GM18511 (cell line): ENCODE data around the gene PARD3B.

Source experiments
- ATAC-seq: cut with Tn5 transposase; IDR thresholded peaks from one replicate; pipeline ENCODE4 v1.9.1; 2021; ENCODE audit warnings: mild to moderate bottlenecking, moderate library complexity; ENCODE audit not compliant: unreplicated experiment

PARD3B gene

DNA sequence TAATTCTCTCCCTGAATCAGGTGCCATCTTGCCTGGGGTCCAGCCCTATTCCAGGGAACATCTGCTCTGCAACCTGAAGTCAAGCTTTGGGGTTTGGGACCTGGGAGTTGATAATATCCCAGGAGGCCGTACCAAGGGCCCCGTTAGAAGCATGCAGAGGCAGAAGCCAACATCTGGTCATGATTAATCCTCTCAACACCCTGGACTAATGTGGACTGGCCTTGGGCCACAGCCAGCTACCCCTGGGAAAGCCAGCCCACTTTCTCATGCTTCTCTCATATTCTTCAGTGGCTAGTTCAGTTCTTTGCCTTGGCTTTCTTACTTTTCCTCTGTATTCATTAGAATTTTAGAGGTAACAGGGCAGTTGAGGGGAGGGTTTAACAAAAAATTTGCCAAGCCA is 621.5 kb downstream of the PARD3B start:
- ATAC-seq = no peak

DNA sequence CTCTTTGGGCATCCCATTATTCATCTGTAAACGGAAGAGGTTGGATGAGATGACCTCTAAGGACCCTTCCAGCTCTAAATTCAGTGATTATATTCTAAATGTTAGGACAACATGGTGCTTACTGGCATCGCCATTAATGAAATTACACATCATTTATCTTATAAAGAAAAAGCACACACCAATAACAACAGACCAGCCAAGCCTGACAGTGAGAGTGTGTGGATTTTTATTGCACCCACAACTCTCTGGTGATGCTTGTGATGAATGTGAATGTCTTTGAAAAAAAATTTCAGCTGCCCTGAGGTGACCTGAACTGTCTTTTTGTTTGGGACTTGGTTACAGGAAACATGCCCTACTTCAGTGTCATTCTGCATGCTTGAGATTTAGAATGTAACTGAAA is 623.7 kb downstream of the PARD3B start:
- no peak for ATAC-seq

GRCh38 chr2:205169464-205169863 is 624.2 kb downstream of the PARD3B start:
- ATAC-seq = no peak

DNA sequence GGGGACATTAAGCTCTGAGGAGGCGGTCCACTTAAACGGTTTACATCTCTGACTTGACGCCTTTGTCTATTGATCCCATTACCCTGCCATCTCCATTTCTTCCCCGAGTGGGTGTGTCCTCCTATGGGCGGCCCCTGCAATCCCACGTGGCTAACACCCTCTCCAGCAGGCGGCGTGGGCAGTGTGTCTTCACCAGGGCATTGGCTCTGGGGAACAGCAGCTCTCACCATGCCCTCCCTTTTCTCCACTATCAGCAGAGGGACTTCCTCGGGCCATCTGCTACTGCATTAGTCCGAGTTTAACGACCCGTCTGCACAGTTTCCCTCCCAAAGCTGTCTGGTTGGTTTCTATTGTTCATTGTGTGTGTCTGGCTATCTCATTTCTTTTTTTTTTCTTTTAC is 625.1 kb downstream of the PARD3B start:
- ATAC-seq = no peak

- no peak for ATAC-seq
These were observed 626.1 kb downstream of the PARD3B start for GRCh38 chr2:205171261-205171940.

GRCh38 chr2:205175831-205176230 is 630.6 kb downstream of the PARD3B start:
- ATAC-seq = no peak

- ATAC-seq = no peak
These were observed 631.3 kb downstream of the PARD3B start for GRCh38 chr2:205176546-205176945.

DNA sequence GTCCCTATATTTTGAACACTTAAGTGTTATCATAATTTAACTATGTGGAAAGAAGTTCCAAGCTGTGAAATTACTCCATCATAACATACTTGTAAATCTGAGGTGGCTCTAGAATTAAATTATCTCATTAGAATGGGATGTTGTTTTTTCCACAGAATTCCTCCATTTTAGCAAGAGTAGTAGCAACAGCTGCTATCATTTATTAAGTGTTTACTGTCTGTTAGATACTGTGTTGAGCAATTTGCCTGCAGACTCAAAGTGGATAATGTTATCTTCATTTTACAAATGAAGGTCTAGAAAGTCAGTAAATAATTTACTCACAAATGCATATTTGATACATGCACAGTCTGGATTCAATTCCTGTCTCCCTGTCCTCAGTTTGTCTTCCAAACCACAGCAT is 632.3 kb downstream of the PARD3B start:
- ATAC-seq = no peak

DNA sequence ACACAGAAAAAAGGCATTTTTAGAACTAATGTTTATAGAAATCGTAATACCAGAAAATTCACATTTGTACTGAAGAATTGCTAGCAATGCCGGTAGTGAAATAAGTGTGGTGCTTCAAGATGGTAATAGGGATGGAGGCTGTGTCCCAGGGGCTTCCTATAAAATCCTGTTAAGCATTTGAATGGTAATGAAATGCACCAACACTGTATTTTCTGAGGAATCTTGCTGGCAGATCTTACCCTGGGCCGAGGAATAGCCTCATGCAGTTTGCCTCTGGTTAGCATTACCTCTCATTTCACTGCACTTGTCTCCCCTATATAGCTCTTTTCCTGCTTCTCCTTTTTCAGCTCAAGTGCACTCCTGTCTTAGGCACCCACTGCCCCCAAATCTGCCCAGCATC is 635.5 kb downstream of the PARD3B start:
- no peak for ATAC-seq

DNA sequence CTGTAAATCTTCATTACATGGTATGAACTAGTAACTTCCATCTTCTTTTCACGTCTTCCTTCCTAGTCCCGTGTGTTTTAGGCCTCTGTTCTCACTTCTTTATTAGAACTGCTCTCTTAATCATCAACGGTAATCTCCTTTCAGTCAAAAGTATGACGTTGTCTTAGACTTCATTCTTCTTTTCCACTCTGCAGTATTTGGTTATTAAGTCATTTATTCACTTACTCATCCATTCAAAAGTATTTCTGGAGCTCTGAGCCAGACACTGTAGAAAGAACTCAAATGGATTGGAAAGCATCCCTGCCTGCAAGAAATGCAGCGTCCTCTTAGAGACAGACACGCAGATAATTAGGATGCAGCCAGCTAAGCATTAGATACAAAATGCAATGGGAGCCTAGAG is 642.5 kb downstream of the PARD3B start:
- ATAC-seq = no peak

- ATAC-seq = no peak
These were observed 643.2 kb downstream of the PARD3B start for GRCh38 chr2:205188239-205189138.

- no peak for ATAC-seq
These were observed 644.0 kb downstream of the PARD3B start for GRCh38 chr2:205189301-205189700.

DNA sequence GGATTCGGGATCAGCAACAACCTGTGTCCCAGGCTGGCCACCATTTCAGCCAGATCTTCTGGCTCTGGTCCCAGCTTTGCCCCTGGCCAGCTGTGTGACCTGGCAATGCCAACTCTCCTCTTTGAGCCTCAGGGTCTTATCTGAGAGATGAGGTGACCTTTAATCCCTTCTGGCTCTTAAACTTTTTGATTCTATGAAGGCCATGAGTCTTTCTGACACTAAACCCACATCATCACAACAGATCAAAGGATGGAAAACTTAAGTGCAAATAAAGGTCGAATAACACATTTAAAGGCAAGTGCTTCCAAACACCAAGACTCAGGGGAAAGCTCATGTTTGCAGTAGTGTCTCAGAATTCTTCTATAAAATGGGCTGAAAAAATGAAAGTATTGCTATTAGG is 645.3 kb downstream of the PARD3B start:
- no peak for ATAC-seq

DNA sequence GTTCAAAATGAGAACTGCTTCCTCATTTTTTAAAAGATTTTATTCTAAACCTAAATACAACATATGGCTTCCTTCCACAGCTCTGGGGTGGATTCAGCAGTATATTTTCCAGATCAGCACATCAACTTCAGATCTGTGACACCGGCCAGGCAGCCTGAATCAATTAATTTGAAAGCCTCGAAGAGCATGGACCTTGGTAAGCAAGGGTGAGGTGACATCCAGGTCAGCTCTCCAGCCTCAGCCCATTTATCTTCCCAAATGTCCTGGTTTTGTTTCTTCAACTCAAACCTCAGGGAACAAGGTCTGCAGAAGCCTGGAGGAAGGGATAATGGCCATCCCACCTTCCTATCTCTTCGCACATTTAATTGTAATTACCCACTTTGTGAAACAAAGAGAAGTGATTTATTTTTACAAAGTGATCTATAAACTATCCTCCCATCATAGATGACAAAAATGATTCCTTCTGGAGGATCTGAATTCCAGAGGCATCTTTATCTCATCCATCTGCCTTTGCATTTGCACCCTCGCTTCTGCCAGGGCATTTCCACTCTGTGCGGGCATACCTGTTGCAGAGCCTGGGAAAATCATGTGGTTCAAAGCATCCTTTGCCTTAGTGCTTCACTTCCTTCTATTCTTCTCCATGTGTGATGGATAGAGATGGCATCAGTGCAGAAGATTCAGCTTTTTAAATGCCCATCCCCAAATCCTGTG is 648.0 kb downstream of the PARD3B start:
- ATAC-seq = no peak

- no peak for ATAC-seq
These were observed 648.6 kb downstream of the PARD3B start for GRCh38 chr2:205193836-205194228.

GRCh38 chr2:205197468-205198139 is 652.3 kb downstream of the PARD3B start:
- no peak for ATAC-seq

- ATAC-seq = no peak
These were observed 652.9 kb downstream of the PARD3B start for GRCh38 chr2:205198140-205198525.

DNA sequence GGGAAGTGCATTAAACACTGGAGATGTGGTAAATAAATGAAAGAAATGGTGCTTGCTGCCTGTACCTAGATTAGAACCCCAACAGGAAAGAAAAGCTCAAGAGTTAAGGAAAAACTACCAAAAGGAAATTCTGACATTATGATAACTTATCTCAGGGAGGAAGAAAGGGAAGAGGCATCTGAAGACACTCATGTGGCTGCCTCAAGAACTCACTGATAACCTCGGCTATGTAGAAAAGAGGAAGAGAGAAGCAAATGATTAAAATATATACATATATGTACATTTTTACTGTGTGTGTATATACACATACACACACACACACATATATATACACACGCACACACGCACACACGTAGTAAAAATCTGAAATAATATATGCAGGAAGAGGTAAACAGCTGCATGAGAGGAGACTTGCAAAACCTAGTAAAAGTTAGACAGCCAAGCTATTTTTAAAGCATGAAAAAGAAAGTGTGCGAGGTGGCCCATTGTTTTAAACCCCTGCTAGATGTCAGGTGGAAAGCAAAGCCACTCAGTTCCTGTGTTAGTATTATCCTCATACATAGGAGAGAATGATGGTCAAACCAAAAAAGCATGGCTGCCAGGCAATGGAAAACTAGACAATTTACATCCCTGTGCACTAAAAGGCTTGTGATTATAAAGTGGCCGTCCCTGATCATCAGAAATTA is 654.0 kb downstream of the PARD3B start:
- no peak for ATAC-seq

- ATAC-seq = no peak
These were observed 665.2 kb downstream of the PARD3B start for GRCh38 chr2:205210494-205210893.

- no peak for ATAC-seq
These were observed 667.1 kb downstream of the PARD3B start for GRCh38 chr2:205212357-205212756.

DNA sequence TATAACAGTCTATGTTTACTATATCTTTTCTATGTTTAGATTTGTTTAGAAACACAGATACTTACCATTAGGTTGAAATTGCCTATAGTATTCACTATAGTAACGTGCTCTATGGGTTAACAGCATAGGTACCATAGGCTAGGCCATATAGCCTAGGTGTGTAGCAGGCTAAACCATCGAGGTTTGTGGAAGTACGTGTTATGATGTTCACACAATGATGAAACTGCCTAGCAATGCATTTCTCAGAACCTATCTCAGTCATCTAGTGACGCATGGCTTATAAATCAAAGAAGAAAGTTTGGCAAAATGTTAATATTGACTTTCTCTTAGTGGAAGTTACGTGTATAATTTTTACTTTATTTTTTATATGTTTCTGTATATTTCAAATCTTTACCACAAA is 670.8 kb downstream of the PARD3B start:
- ATAC-seq = no peak
